Stimulated activated naive CD4-positive, alpha-beta T cell (primary cell): Measurements from ENCODE around the gene EXD3.
"Not testable (repeated sequence)": the region's sequence is repeated elsewhere in the genome, so short reads cannot be mapped to it uniquely, and the experiment has no call there.

Experiments
- DNase-seq, 6 experiments: peaks; one replicate each; lab custom pipeline; 2025; lab: John Stamatoyannopoulos, UW

EXD3 gene

GRCh38 chr9:137272241-137273094 lies 150.5 kb downstream of the EXD3 start:
- no peak for DNase-seq

GRCh38 chr9:137271696-137272076 lies 151.3 kb downstream of the EXD3 start:
- DNase-seq = no peak

- DNase-seq = peak in 4 of 6 experiments; percentile 18 to 55 (median 40)
These were observed 151.8 kb downstream of the EXD3 start for GRCh38 chr9:137270929-137271695.

GRCh38 chr9:137269231-137269772 lies 153.7 kb downstream of the EXD3 start:
- no peak for DNase-seq

- DNase-seq = no peak
These were observed 154.3 kb downstream of the EXD3 start for GRCh38 chr9:137268538-137269201.

GRCh38 chr9:137267933-137268355 lies 155.0 kb downstream of the EXD3 start:
- DNase-seq = no peak

GRCh38 chr9:137266585-137267453 lies 156.1 kb downstream of the EXD3 start:
- DNase-seq = no peak

GRCh38 chr9:137266162-137266527 lies 156.8 kb downstream of the EXD3 start:
- no peak for DNase-seq

GRCh38 chr9:137265496-137266161 lies 157.3 kb downstream of the EXD3 start:
- no peak for DNase-seq

GRCh38 chr9:137264067-137264466 lies 158.9 kb downstream of the EXD3 start:
- no peak for DNase-seq

GRCh38 chr9:137263506-137263905 lies 159.5 kb downstream of the EXD3 start:
- no peak for DNase-seq

- no peak for DNase-seq
These were observed 160.1 kb downstream of the EXD3 start for GRCh38 chr9:137262909-137263285.

GRCh38 chr9:137262173-137262908 lies 160.6 kb downstream of the EXD3 start:
- DNase-seq = not testable (repeated sequence)
